GM12878 (cell line): ENCODE data around the gene ADPGK. TPM values are rescaled to one million over a fixed set of nuclear protein-coding genes. Genes with fewer than 3 reads are reported as not detected.

Source experiments
- ATAC-seq: fragments of 200-7000 bp; cut with Tn5 transposase; 3 replicates; pipeline ENCODE4 v1.9.1; 2020; ENCODE audit warnings: mild to moderate bottlenecking, moderate library complexity
- BruUV-seq: library from RNA; stranded (reverse); fragments of 400-500 nt; replicated peaks from 2 replicates; lab custom pipeline; 2021; lab: Mats Ljungman, UMichigan
- CTCF ChIA-PET: fragments of 300-600 bp; sonication (Branson Sonifier 250); formaldehyde crosslinking; extraction: SDS; loops from one replicate; lab custom pipeline; 2021; ENCODE audit warnings: inconsistent platforms; lab: Yijun Ruan, JAX
- POLR2A ChIA-PET: fragments of 350-600 bp; formaldehyde crosslinking; extraction: SDS; loops from one replicate; lab custom pipeline; 2021; ENCODE audit warnings: inconsistent platforms; lab: Charles Lee
- RAD21 ChIA-PET: fragments of 300-600 bp; sonication (Branson Sonifier 250); formaldehyde crosslinking; loops from one replicate; lab custom pipeline; 2023; ENCODE audit warnings: antibody characterized with exemption; ENCODE audit not compliant: unreplicated experiment; lab: Charles Lee
- SMC1A ChIA-PET: fragments of 300-600 bp; sonication (Branson Sonifier 250); formaldehyde crosslinking; loops from one replicate; lab custom pipeline; 2023; ENCODE audit not compliant: unreplicated experiment, uncharacterized antibody; lab: Charles Lee
- DNase-seq: peaks from one replicate; pipeline ENCODE4 v3.0.0-alpha.2; 2011; ENCODE audit warnings: low read depth, low spot score
- FAIRE-seq: peaks from 3 replicates; lab custom pipeline; 2011; peaks lifted over from hg19 to GRCh38; lab: Jason Lieb, UNC
- H2AFZ ChIP-seq: 2 replicates; pipeline ENCODE4 v1.6.0; 2011; ENCODE audit warnings: low read depth, low read length, control low read depth; ENCODE audit not compliant: control insufficient read depth
- H3K27ac ChIP-seq: 2 replicates; pipeline ENCODE4 v1.5.1; 2011; ENCODE audit warnings: control low read depth; ENCODE audit not compliant: control insufficient read depth, insufficient read depth
- H3K27me3 ChIP-seq, 2 experiments: replicated peaks in 1 of 2; 2 replicates each; pipeline versions ENCODE4 v1.6.0 to v1.6.1; 2011; ENCODE audit warnings: low read length in 1 of 2; ENCODE audit not compliant: control insufficient read depth in 2 of 2, insufficient read depth in 2 of 2
- H3K36me3 ChIP-seq, 2 experiments: 2 replicates each; pipeline ENCODE4 v1.5.1; 2011; ENCODE audit warnings: low read length in 1 of 2; ENCODE audit not compliant: control insufficient read depth in 2 of 2, insufficient read depth in 2 of 2
- H3K4me1 ChIP-seq: 2 replicates; pipeline ENCODE4 v1.6.1; 2011; ENCODE audit warnings: mild to moderate bottlenecking, low read length, moderate library complexity, mixed read lengths; ENCODE audit not compliant: control insufficient read depth, insufficient read depth
- H3K4me2 ChIP-seq: 2 replicates; pipeline ENCODE4 v1.6.0; 2011; ENCODE audit warnings: control low read depth; ENCODE audit not compliant: control insufficient read depth, insufficient read depth
- H3K4me3 ChIP-seq: fragments of 200-600 bp; sonication (generic); 2 replicates; pipeline ENCODE4 v1.5.1; 2016
- H3K79me2 ChIP-seq: 2 replicates; pipeline ENCODE4 v1.6.0; 2011; ENCODE audit warnings: low read length; ENCODE audit not compliant: control insufficient read depth, insufficient read depth
- H3K9ac ChIP-seq: 2 replicates; pipeline ENCODE4 v1.8.0; 2011; ENCODE audit warnings: low read length, control low read depth, mixed read lengths; ENCODE audit not compliant: control insufficient read depth, insufficient read depth
- H3K9me3 ChIP-seq: replicated peaks from 3 replicates; pipeline ENCODE4 v1.5.1; 2011; ENCODE audit warnings: mild to moderate bottlenecking, low read length; ENCODE audit not compliant: control insufficient read depth, insufficient read depth
- H4K20me1 ChIP-seq: 2 replicates; pipeline ENCODE4 v1.6.0; 2011; ENCODE audit not compliant: control insufficient read depth, insufficient read depth
- BCL3 ChIP-seq: IDR thresholded peaks from 2 replicates; pipeline ENCODE4 v1.6.1; 2011; ENCODE audit warnings: borderline replicate concordance, low read depth, mild to moderate bottlenecking, moderate library complexity, low read length; ENCODE audit not compliant: insufficient read depth, poor library complexity, severe bottlenecking
- BMI1 ChIP-seq: fragments of 450-650 bp; IDR thresholded peaks from 2 replicates; pipeline ENCODE4 v1.6.1; 2016; ENCODE audit warnings: mild to moderate bottlenecking, moderate library complexity, borderline replicate concordance
- CEBPZ ChIP-seq: fragments of 150-350 bp; IDR thresholded peaks from 2 replicates; pipeline ENCODE4 v1.6.1; 2016; ENCODE audit warnings: low read depth, low read length
- CHD4 ChIP-seq: fragments of 200-600 bp; sonication (generic); IDR thresholded peaks from 2 replicates; pipeline ENCODE4 v1.6.1; 2016; ENCODE audit warnings: mild to moderate bottlenecking
- CREB1 ChIP-seq: IDR thresholded peaks from 2 replicates; pipeline ENCODE4 v1.6.1; 2012; ENCODE audit warnings: low read depth, mild to moderate bottlenecking, inconsistent platforms
- ESRRA ChIP-seq: IDR thresholded peaks from 2 replicates; pipeline ENCODE4 v1.6.1; 2012; ENCODE audit warnings: mild to moderate bottlenecking, low read length, improper control_type of control experiment
- JUND ChIP-seq: IDR thresholded peaks from 2 replicates; pipeline ENCODE4 v1.6.1; 2012; ENCODE audit warnings: low read depth, mild to moderate bottlenecking, low read length, improper control_type of control experiment, moderate library complexity
- MYB ChIP-seq: fragments of 150-350 bp; IDR thresholded peaks from 2 replicates; pipeline ENCODE4 v1.6.1; 2014; ENCODE audit warnings: mild to moderate bottlenecking, low read depth, low read length, borderline replicate concordance
- NRF1 ChIP-seq: conservative IDR thresholded peaks from 2 replicates; pipeline ENCODE4 v1.6.1; 2011; ENCODE audit warnings: mild to moderate bottlenecking, low read depth, low read length, improper control_type of control experiment
- SIX5 ChIP-seq: IDR thresholded peaks from 2 replicates; pipeline ENCODE4 v1.6.1; 2011; ENCODE audit warnings: mild to moderate bottlenecking, low read depth, low read length, moderate library complexity; ENCODE audit not compliant: severe bottlenecking
- SP1 ChIP-seq: IDR thresholded peaks from one replicate; pipeline ENCODE4 v1.6.1; 2011; ENCODE audit warnings: low read depth, low read length
- SREBF2 ChIP-seq: IDR thresholded peaks from 2 replicates; pipeline ENCODE4 v1.6.1; 2012; ENCODE audit warnings: mild to moderate bottlenecking, low read length
- SUZ12 ChIP-seq: fragments of 200-600 bp; sonication (generic); IDR thresholded peaks from one replicate; pipeline ENCODE4 v1.6.1; 2018; ENCODE audit warnings: antibody characterized with exemption, mild to moderate bottlenecking; ENCODE audit not compliant: unreplicated experiment
- TCF7 ChIP-seq: IDR thresholded peaks from 2 replicates; pipeline ENCODE4 v1.6.1; 2014; ENCODE audit warnings: antibody characterized with exemption, borderline replicate concordance
- USF2 ChIP-seq: IDR thresholded peaks from 2 replicates; pipeline ENCODE4 v1.6.1; 2011; ENCODE audit warnings: low read depth, low read length, improper control_type of control experiment, borderline replicate concordance
- ZNF592 ChIP-seq: fragments of 450-650 bp; IDR thresholded peaks from 2 replicates; pipeline ENCODE4 v1.6.1; 2017; ENCODE audit warnings: mild to moderate bottlenecking, moderate library complexity
- WGBS: methylation state at CpG from one replicate; pipeline ENCODE4 v1.1.6; 2016; ENCODE audit warnings: low lambda C conversion rate; ENCODE audit not compliant: insufficient replicate concordance, insufficient coverage; ENCODE audit errors: missing lambda C conversion rate; 5-methylcytosine and 5-hydroxymethylcytosine counted together
- in situ Hi-C: fragments of 300-500 bp; cut with MboI; formaldehyde crosslinking; loops from 9 replicates; pipeline ENCODE4 v1.14.3; 2018; ENCODE audit warnings: mixed read lengths
- intact Hi-C: fragments of 100-400 bp; cut with micrococcal nuclease; formaldehyde crosslinking; loops from one replicate; pipeline ENCODE4 v1.14.2; 2022; ENCODE audit not compliant: unreplicated experiment
- polyA plus RNA-seq, 11 experiments: library from polyadenylated mRNA; depleted of rRNA in 4 of 11; unstranded in 6 of 11; stranded (reverse) in 5 of 11; fragments of >200 nt; fragmentation: Nextera tagmentation in 4 of 11; fragmentation: Illumina TruSeq in 1 of 11; extraction: Ambion mirVana in 4 of 11; extraction: Trizol in 1 of 11; gene quantifications; 1 replicate in 1 of 11; 2 replicates in 10 of 11; pipeline versions ENCODE4 v1.2.1 to v1.2.3, GENCODE V29; 2011 to 2016; ENCODE audit warnings: inconsistent platforms in 2 of 11, missing spikeins in 2 of 11, low read depth in 1 of 11
- total RNA-seq, 4 experiments: library from RNA; depleted of rRNA in 3 of 4; stranded (reverse); fragments of >200 nt in 3 of 4; fragmentation: Illumina TruSeq in 1 of 4; extraction: Trizol in 1 of 4; gene quantifications; 2 replicates each; pipeline versions ENCODE4 v1.2.1 to v1.2.3, GENCODE V29; 2013 to 2021

Gene ADPGK
- total and polyA plus RNA-seq, 10 of the 15 experiments (the other 5 are each of a cell fraction or from before 2014, with no cell fraction given) = 13.8 to 146 (median 56.7) TPM

GRCh38 chr15:72803006-72803405 is 19.4 kb upstream of the ADPGK start:
- in situ Hi-C loops = no loop called here
- Histone ChIP-seq H3K27me3 (no peaks in the 10 kb centered on the region), H3K9me3 (no peaks in the 10 kb centered on the region), H2AFZ (no peak overlapping the region), H3K4me3 (no peak overlapping the region), H3K9ac (no peak overlapping the region), H4K20me1 (no peaks in the 10 kb centered on the region), H3K36me3 (no peaks in the 10 kb centered on the region), H3K4me2 (no peak overlapping the region), H3K27ac (no peak overlapping the region), H3K4me1 (no peaks in the 10 kb centered on the region), H3K79me2 (no peaks in the 10 kb centered on the region)
- FAIRE-seq = no peak
- ChIA-PET POLR2A (no interaction called here), CTCF (no interaction called here), RAD21 (no interaction called here), SMC1A (no interaction called here)
- no peak for ATAC-seq
- intact Hi-C loops = no loop called here
- no peak for DNase-seq
- WGBS = 0% methylated on average over 1 of the region's 1 CpG
- BruUV-seq = no TSS peak
- TF ChIP-seq USF2 (no peak), BMI1 (no peak), TCF7 (no peak), SP1 (no peak), SIX5 (no peak), JUND (no peak), CREB1 (no peak), CEBPZ (no peak), ZNF592 (no peak), SUZ12 (no peak), BCL3 (no peak), SREBF2 (no peak), CHD4 (no peak), MYB (no peak), NRF1 (no peak), ESRRA (no peak)
